Activated naive CD8-positive, alpha-beta T cell treated with anti-CD3 and anti-CD28 coated beads, Interleukin-2, amount 10 ng/mL, durations not matched to agents 7 days and 5 days (primary cell): ENCODE measurements around the gene HSCB. TPM values are rescaled to one million over a fixed set of nuclear protein-coding genes. Genes with fewer than 3 reads are reported as not detected.
A peak's percentile ranks its signal among the peaks of the same experiment; 100 is the strongest.
"Not testable (repeated sequence)": the region's sequence is repeated elsewhere in the genome, so short reads cannot be mapped to it uniquely, and the experiment has no call there.

Experiments
- ATAC-seq: fragments of 150-1000 bp; cut with Tn5 transposase; one replicate; pipeline ENCODE4 v1.10.0; 2021; ENCODE audit warnings: low read depth, moderate library complexity
- POLR2A ChIA-PET: fragments of 350-600 bp; sonication (Branson Sonifier 250); formaldehyde crosslinking; loops from one replicate; lab custom pipeline; 2021; ENCODE audit warnings: antibody characterized with exemption; lab: Charles Lee
- DNase-seq: peaks from one replicate; pipeline ENCODE4 v3.0.0; 2021
- H3K27ac Mint-ChIP-seq: one replicate; pipeline ENCODE4 v1.8.0; 2022; ENCODE audit warnings: mild to moderate bottlenecking, mixed read lengths
- H3K27me3 Mint-ChIP-seq: one replicate; pipeline ENCODE4 v1.8.0; 2022; ENCODE audit warnings: mild to moderate bottlenecking, moderate library complexity, mixed read lengths
- H3K36me3 Mint-ChIP-seq: one replicate; pipeline ENCODE4 v1.8.0; 2021; ENCODE audit warnings: mild to moderate bottlenecking, mixed read lengths
- H3K4me1 Mint-ChIP-seq: one replicate; pipeline ENCODE4 v1.8.0; 2021; ENCODE audit warnings: mixed read lengths
- H3K4me3 Mint-ChIP-seq: one replicate; pipeline ENCODE4 v1.8.0; 2022; ENCODE audit warnings: mild to moderate bottlenecking, moderate library complexity, mixed read lengths
- H3K9me3 Mint-ChIP-seq: one replicate; pipeline ENCODE4 v1.8.0; 2021; ENCODE audit warnings: mixed read lengths
- total RNA-seq, 2 experiments: library from RNA; stranded (reverse); gene quantifications; one replicate each; pipeline ENCODE4 v1.2.3, GENCODE V29; 2021

The HSCB gene
- total RNA-seq, 2 experiments from 2014 or later = 15.1 to 18.1 TPM

- H3K27ac Mint-ChIP-seq = peak within 1 kb of the TSS; percentile 97
- H3K4me3 Mint-ChIP-seq = peak within 1 kb of the TSS; percentile 99
- H3K9me3 Mint-ChIP-seq = no peaks in the 10 kb centered on the region
- no peaks in the 10 kb centered on the region for H3K27me3 Mint-ChIP-seq
- peaks cover 45% of the 10 kb centered on the region for H3K36me3 Mint-ChIP-seq
- peak; percentile 94 for ATAC-seq
- POLR2A ChIA-PET = interaction anchor here (0.8 to 8.2 kb wide), 15 partner anchors 9 to 272 kb away, joined by 3 to 208 read pairs (median 4); partner anchors contain the start of gene CCDC117
- peak; percentile 94 for DNase-seq
- H3K4me1 Mint-ChIP-seq = peaks cover 39% of the 10 kb centered on the region
These were observed 58.6 kb downstream of the HSCB start, which contains the start of gene XBP1 for GRCh38 chr22:28800308-28801041. Gene XBP1, minus strand, starts transcription at chr22:28800569.

- peaks cover 27% of the 10 kb centered on the region for H3K4me1 Mint-ChIP-seq
- H3K27me3 Mint-ChIP-seq = no peaks in the 10 kb centered on the region
- ATAC-seq (no peak), DNase-seq (no peak)
- H3K4me3 Mint-ChIP-seq = peak overlapping the region; percentile 80
- peaks cover 30% of the 10 kb centered on the region for H3K36me3 Mint-ChIP-seq
- H3K27ac Mint-ChIP-seq = peak overlapping the region; percentile 80
- POLR2A ChIA-PET = interaction anchor here (0.7 to 8.2 kb wide), 7 partner anchors 10 to 549 kb away, joined by 3 to 208 read pairs (median 6); no protein-coding TSS in a partner anchor
- no peaks in the 10 kb centered on the region for H3K9me3 Mint-ChIP-seq
These were observed 60.2 kb downstream of the HSCB start for GRCh38 chr22:28801845-28802594.

- peaks cover 26% of the 10 kb centered on the region for H3K4me1 Mint-ChIP-seq
- peaks cover 32% of the 10 kb centered on the region for H3K36me3 Mint-ChIP-seq
- H3K4me3 Mint-ChIP-seq = peak overlapping the region; percentile 80
- no peaks in the 10 kb centered on the region for H3K9me3 Mint-ChIP-seq
- ATAC-seq = no peak
- DNase-seq = no peak
- peak overlapping the region; percentile 80 for H3K27ac Mint-ChIP-seq
- no peaks in the 10 kb centered on the region for H3K27me3 Mint-ChIP-seq
- POLR2A ChIA-PET = interaction anchor here (0.7 to 8.2 kb wide), 7 partner anchors 9 to 549 kb away, joined by 3 to 208 read pairs (median 4); no protein-coding TSS in a partner anchor
These were observed 60.8 kb downstream of the HSCB start for GRCh38 chr22:28802595-28803123.

GRCh38 chr22:28805426-28805825 is 63.6 kb downstream of the HSCB start:
- not testable (repeated sequence) for H3K9me3 Mint-ChIP-seq, DNase-seq, ATAC-seq, H3K4me3 Mint-ChIP-seq, H3K27ac Mint-ChIP-seq, H3K27me3 Mint-ChIP-seq
- H3K4me1 Mint-ChIP-seq = peaks cover 33% of the 10 kb centered on the region
- peaks cover 23% of the 10 kb centered on the region for H3K36me3 Mint-ChIP-seq
- POLR2A ChIA-PET = interaction anchor here (0.7 kb wide), 1 partner anchor 509 kb away, joined by 3 read pairs; no protein-coding TSS in a partner anchor

Other genes starting within 250 kb of the HSCB start
- under 1 TPM; 0.71 to 0.97 TPM for gene TTC28, start 62.2 kb upstream of the HSCB start, total RNA-seq
- gene CHEK2, start 219 bp upstream of the HSCB start, total RNA-seq = 10 to 100 TPM; 33.6 to 36.7 TPM
- gene CCDC117, start 30.7 kb downstream of the HSCB start, total RNA-seq = 10 to 100 TPM; 27.8 to 28.0 TPM
- gene XBP1, start 58.5 kb downstream of the HSCB start, total RNA-seq = 100 to 1,000 TPM; 178 to 179 TPM
- 1 to 10 TPM; 1.0 to 1.1 TPM for gene ZNRF3, start 141.5 kb downstream of the HSCB start, total RNA-seq